ENCODE results near the gene ZNF420. TPM values are rescaled to one million over a fixed set of nuclear protein-coding genes. Genes with fewer than 3 reads are reported as not detected.
"Not testable (repeated sequence)": the region's sequence is repeated elsewhere in the genome, so short reads cannot be mapped to it uniquely, and the experiment has no call there.

ZNF420 gene
- total RNA-seq, 2 experiments from 2014 or later: 11.3 to 13.2 TPM

DNA sequence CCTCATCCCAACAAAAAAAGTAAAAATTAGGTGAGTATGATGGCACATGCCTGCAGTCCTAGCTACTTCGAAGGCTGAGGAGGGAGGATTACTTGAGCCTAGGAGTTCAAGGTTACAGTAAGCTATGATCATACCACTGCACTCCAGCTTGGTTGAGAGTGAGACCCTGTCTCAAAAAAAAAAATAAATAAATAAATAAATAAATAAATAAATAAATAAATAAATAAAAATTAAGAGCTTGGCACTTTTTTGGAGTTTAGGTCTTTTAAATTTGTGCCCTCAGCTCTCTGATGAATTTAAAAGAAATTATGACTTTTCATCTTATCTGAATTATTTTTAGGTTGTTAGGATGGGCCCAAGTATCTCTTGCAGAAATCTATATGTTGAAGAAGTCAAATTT is 8.9 kb downstream of the ZNF420 start:
- DNase-seq: no peak
- Mint-ChIP-seq H3K27ac (no peak overlapping the region), H3K9me3 (peaks cover 48% of the 10 kb centered on the region), H3K27me3 (no peaks in the 10 kb centered on the region), H3K4me3 (no peak overlapping the region), H3K36me3 (ENCODE audit: low read depth) (peaks cover 62% of the 10 kb centered on the region), H3K4me1 (no peaks in the 10 kb centered on the region)
- ChIA-PET POLR2A (no interaction called here), CTCF (no interaction called here)

DNA sequence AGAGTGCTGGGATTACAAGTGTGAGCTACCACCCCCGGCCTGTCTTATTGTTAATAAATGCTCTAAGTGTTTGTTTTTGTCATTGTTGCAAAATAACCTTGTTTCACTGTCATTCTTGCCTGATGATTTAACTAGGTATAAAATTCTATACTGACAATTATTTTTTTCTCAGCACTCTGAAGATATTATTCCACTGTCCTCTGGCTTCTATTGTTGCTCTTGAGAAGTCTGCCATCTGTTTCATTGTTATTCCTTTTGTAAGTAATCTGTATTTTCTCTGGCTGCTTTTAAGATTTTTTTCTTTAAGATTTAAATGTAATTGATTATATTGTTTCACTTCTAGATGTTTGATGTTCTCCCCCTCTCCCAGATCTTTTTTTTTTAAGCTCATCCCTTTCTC is 17.6 kb downstream of the ZNF420 start:
- H3K27ac Mint-ChIP-seq: no peak overlapping the region
- H3K4me3 Mint-ChIP-seq: no peak overlapping the region
- no peaks in the 10 kb centered on the region for H3K27me3 Mint-ChIP-seq
- no peak for DNase-seq
- peaks cover 52% of the 10 kb centered on the region for H3K9me3 Mint-ChIP-seq
- ChIA-PET POLR2A (no interaction called here), CTCF (no interaction called here)
- H3K4me1 Mint-ChIP-seq: no peaks in the 10 kb centered on the region
- peaks cover 71% of the 10 kb centered on the region for H3K36me3 Mint-ChIP-seq (ENCODE audit: low read depth)

DNA sequence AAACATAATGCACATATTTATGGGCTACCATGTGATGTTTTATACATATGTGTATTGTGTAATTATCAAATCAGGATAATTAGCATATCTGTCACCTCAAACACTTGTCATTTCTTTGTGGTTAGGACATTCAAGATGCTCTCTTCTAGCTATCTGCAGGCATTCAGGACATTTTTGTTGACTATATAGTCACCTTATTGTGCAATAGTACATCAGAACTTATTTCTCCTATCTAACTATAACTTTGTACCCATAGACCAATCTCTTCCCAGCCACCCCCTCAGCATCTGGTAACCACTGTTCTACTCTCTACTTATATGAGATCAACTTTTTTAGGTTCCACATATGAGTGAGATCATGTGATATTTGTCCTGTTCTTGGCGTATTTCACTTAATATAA is 20.3 kb downstream of the ZNF420 start:
- DNase-seq: no peak
- no peak overlapping the region for H3K4me3 Mint-ChIP-seq
- ChIA-PET CTCF (no interaction called here), POLR2A (no interaction called here)
- H3K9me3 Mint-ChIP-seq: peaks cover 53% of the 10 kb centered on the region
- H3K27me3 Mint-ChIP-seq: no peaks in the 10 kb centered on the region
- no peaks in the 10 kb centered on the region for H3K4me1 Mint-ChIP-seq
- no peak overlapping the region for H3K27ac Mint-ChIP-seq
- H3K36me3 Mint-ChIP-seq (ENCODE audit: low read depth): peaks cover 71% of the 10 kb centered on the region

DNA sequence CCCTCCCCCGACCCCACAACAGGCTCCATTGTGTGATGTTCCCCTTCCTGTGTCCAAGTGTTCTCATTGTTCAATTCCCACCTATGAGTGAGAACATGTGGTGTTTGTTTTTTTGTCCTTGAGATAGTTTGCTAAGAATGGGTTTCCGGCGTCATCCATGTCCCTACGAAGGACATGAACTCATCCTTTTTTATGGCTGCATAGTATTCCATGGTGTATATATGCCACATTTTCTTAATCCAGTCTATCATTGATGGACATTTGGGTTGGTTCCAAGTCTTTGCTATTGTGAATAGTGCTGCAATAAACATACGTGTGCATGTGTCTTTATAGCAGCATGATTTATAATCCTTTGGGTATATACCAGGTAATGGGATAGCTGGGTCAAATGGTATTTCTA is 25.9 kb downstream of the ZNF420 start:
- CTCF ChIA-PET, H3K27me3 Mint-ChIP-seq, H3K4me3 Mint-ChIP-seq, H3K27ac Mint-ChIP-seq, DNase-seq, POLR2A ChIA-PET, H3K4me1 Mint-ChIP-seq: not testable (repeated sequence)
- H3K36me3 Mint-ChIP-seq (ENCODE audit: low read depth): peaks cover 88% of the 10 kb centered on the region
- peaks cover 60% of the 10 kb centered on the region for H3K9me3 Mint-ChIP-seq

DNA sequence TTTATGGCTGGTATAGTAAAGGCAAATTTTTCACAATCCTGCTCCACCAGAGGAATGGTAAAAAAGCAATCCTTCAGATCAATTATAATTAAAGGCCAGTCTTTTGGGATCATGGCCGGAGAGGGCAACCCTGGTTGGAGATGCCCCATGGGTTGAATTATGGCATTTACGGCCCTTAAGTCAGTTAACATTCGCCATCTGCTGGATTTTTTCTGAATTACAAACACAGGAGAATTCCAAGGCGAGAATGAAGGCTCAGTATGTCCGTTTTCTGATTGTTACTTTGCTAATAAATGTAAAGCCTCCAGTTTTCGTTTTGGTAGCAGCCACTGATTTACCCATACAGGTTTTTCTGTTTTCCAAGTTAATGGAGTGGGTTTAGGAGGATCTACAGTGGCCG is 33.5 kb downstream of the ZNF420 start:
- H3K27ac Mint-ChIP-seq, CTCF ChIA-PET, H3K27me3 Mint-ChIP-seq, DNase-seq, H3K4me1 Mint-ChIP-seq, H3K4me3 Mint-ChIP-seq, POLR2A ChIA-PET: not testable (repeated sequence)
- Mint-ChIP-seq H3K36me3 (ENCODE audit: low read depth) (peaks cover 90% of the 10 kb centered on the region), H3K9me3 (peaks cover 82% of the 10 kb centered on the region)

DNA sequence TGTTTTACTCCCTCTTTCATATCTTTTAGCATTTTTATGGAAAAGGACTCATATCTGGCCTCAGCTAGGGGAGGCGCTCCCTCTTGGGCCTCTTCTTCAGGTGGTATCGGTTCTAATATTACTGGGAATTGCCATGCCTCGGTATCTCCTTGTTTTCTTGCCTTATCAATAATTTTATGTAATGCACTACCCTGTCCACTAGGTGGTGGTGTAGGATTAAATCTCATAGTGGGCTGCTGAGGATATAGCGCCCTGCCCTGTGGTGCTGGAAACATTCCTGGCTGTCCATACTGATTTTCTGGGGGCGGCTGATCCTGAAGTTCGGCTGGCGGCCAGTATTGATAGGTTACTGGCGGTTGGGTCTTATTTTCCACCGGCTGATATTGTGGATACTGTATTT is 35.8 kb downstream of the ZNF420 start:
- no peak overlapping the region for H3K4me3 Mint-ChIP-seq
- peaks cover 74% of the 10 kb centered on the region for H3K9me3 Mint-ChIP-seq
- POLR2A ChIA-PET: no interaction called here

DNA sequence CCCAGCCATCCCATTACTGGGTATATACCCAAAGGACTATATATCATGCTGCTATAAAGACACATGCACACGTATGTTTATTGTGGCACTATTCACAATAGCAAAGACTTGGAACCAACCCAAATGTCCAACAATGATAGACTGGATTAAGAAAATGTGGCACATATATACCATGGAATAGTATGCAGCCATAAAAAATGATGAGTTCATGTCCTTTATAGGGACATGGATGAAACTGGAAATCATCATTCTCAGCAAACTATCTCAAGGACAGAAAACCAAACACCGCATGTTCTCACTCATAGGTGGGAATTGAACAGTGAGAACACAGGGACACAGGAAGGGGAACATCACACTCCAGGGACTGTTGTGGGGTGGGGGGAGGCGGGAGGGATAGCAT is 43.9 kb downstream of the ZNF420 start:
- H3K4me1 Mint-ChIP-seq, H3K4me3 Mint-ChIP-seq, CTCF ChIA-PET, DNase-seq, H3K27me3 Mint-ChIP-seq, POLR2A ChIA-PET, H3K27ac Mint-ChIP-seq: not testable (repeated sequence)
- Mint-ChIP-seq H3K9me3 (peaks cover 49% of the 10 kb centered on the region), H3K36me3 (ENCODE audit: low read depth) (peaks cover 39% of the 10 kb centered on the region)

More for the DNA sequence above, 35.8 kb downstream of the ZNF420 start:
- H3K27ac Mint-ChIP-seq: no peak overlapping the region
- no peaks in the 10 kb centered on the region for H3K4me1 Mint-ChIP-seq
- H3K27me3 Mint-ChIP-seq: no peaks in the 10 kb centered on the region
- peaks cover 72% of the 10 kb centered on the region for H3K36me3 Mint-ChIP-seq (ENCODE audit: low read depth)
- CTCF ChIA-PET: no interaction called here
- DNase-seq: no peak

DNA sequence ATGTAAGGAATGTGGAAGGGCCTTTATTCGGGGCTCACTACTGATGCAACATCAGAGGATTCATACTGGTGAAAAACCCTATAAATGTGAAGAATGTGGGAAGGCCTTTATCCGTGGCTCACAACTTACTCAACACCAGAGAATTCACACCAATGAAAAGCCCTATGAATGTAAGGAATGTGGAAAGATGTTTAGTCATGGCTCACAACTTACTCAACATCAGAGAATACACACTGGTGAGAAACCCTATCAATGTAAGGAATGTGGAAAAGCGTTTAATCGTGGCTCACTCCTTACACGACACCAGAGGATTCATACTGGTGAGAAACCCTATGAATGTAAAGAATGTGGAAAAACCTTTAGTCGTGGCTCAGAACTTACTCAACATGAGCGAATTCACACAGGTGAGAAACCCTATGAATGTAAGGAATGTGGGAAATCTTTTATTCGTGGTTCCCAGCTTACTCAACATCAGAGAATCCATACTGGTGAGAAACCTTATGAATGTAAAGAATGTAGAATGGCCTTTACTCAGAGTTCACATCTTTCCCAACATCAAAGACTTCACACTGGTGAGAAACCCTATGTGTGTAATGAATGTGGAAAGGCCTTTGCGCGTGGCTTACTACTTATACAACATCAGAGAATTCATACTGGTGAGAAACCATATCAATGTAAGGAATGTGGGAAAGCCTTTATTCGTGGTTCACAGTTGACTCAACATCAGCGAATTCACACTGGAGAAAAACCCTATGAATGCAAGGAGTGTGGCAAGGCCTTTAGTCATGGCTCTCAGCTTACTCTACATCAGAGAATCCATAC is 50.0 kb downstream of the ZNF420 start:
- POLR2A ChIA-PET: no interaction called here
- no peak overlapping the region for H3K27ac Mint-ChIP-seq
- peaks cover 77% of the 10 kb centered on the region for H3K9me3 Mint-ChIP-seq
- DNase-seq: no peak
- CTCF ChIA-PET: no interaction called here
- H3K36me3 Mint-ChIP-seq (ENCODE audit: low read depth): peaks cover 56% of the 10 kb centered on the region
- no peaks in the 10 kb centered on the region for H3K4me1 Mint-ChIP-seq
- no peak overlapping the region for H3K4me3 Mint-ChIP-seq
- H3K27me3 Mint-ChIP-seq: no peaks in the 10 kb centered on the region

DNA sequence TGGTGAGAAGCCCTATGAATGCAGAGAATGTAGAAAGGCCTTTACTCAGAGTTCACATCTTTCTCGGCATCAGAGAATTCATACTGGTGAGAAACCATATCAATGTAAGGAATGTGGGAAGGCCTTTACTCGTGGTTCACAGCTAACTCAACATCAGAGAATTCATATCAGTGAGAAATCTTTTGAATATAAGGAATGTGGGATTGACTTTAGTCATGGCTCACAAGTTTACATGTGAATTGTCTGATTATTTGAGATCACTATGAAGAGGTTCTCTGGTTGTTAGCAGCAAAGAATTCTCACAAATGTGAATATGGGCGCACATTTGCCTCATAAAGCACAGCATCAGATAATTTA is 50.6 kb downstream of the ZNF420 start:
- H3K4me3 Mint-ChIP-seq: no peak overlapping the region
- peaks cover 80% of the 10 kb centered on the region for H3K9me3 Mint-ChIP-seq
- no peak for DNase-seq
- CTCF ChIA-PET: interaction anchor here (1.2 kb wide), 1 partner anchor 14 kb away, joined by 3 read pairs; no protein-coding TSS in a partner anchor
- no peak overlapping the region for H3K27ac Mint-ChIP-seq
- POLR2A ChIA-PET: no interaction called here
- H3K27me3 Mint-ChIP-seq: no peaks in the 10 kb centered on the region
- H3K36me3 Mint-ChIP-seq (ENCODE audit: low read depth): peaks cover 58% of the 10 kb centered on the region
- H3K4me1 Mint-ChIP-seq: no peaks in the 10 kb centered on the region

DNA sequence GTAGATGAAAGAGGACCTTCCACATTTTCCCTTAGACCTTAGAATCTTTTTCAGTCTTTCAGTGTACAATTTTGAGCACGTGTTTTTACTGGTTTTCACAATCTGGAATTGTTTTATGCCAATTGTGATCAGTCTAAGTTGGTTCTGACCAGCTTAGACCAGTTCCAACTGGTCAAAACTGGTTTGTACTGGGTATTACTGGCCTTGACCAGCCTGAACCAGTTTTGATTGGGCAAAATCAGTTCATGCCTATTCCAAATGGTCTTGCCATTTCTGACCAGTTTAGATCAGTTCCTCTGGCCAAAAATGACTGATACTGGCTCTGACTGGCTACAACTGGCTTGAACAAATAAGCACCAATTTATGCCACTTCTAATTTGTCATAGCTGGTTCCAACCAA is 57.9 kb downstream of the ZNF420 start:
- Mint-ChIP-seq H3K27ac (no peak overlapping the region), H3K9me3 (peaks cover 57% of the 10 kb centered on the region), H3K27me3 (no peaks in the 10 kb centered on the region), H3K4me1 (no peaks in the 10 kb centered on the region), H3K36me3 (ENCODE audit: low read depth) (peaks cover 16% of the 10 kb centered on the region), H3K4me3 (no peak overlapping the region)
- DNase-seq: no peak
- ChIA-PET CTCF (no interaction called here), POLR2A (no interaction called here)

DNA sequence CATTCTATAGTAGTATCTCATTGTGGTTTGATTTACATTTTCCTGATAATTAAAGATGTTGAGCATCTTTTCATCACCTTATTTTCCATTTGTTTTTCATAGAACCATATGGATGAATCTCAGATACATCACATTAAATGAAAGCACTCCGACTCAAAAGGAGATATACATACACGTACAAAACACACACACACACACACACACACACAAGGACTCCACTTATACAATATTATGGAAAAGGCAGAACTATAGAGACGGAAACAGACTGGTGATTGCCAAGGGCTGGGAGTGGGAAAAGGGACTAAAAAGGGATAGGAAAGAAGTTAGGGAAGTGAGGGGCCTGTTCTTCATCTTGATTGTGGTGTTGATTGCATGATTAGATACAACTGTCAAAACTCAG is 70.0 kb downstream of the ZNF420 start:
- ChIA-PET POLR2A (no interaction called here), CTCF (no interaction called here)
- H3K9me3 Mint-ChIP-seq: peaks cover 72% of the 10 kb centered on the region
- H3K4me1 Mint-ChIP-seq: no peaks in the 10 kb centered on the region
- no peaks in the 10 kb centered on the region for H3K27me3 Mint-ChIP-seq
- H3K4me3 Mint-ChIP-seq: no peak overlapping the region
- peaks cover 26% of the 10 kb centered on the region for H3K36me3 Mint-ChIP-seq (ENCODE audit: low read depth)
- no peak overlapping the region for H3K27ac Mint-ChIP-seq
- DNase-seq: no peak

DNA sequence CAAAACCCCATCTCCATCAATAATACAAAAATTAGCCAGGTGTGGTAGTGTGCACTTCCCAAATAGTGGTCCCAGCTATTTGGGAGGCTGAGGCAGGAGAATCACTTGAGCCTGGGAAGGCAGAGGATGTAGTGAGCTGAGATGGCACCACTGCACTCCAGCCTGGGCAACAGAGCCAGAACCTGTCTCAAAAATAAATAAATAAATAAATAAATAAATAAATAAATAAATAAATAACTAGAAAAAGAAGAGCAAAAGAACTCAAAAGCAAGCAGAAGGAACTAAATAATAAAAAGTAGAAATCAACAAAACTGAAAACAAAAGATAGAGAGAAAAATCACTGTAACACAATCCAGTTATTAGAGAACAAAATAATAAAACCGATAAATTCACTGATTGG is 81.9 kb downstream of the ZNF420 start:
- ChIA-PET CTCF (no interaction called here), POLR2A (no interaction called here)
- H3K4me3 Mint-ChIP-seq: no peak overlapping the region
- no peaks in the 10 kb centered on the region for H3K4me1 Mint-ChIP-seq
- no peak overlapping the region for H3K27ac Mint-ChIP-seq
- H3K36me3 Mint-ChIP-seq (ENCODE audit: low read depth): peaks cover 57% of the 10 kb centered on the region
- peaks cover 51% of the 10 kb centered on the region for H3K9me3 Mint-ChIP-seq
- no peaks in the 10 kb centered on the region for H3K27me3 Mint-ChIP-seq
- DNase-seq: no peak

DNA sequence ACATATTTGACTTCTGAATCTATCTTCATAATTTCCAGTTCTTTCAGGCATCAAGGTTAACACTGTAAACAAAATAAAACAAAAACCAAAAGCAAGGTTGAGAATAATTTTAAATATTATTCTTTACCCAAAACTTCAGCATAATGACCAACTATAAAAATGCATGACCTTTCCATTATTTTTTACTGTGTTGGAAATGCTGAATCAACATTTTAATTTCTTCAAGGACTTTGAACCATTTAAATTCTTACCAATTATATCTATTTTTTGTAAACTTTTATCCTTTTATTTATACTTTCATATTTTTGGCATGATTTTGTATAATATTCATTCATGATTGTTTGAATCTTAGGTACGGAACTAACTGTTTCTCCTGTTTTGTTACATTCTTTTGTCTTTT is 87.4 kb downstream of the ZNF420 start:
- ChIA-PET POLR2A (no interaction called here), CTCF (no interaction called here)

More for the DNA sequence above, 87.4 kb downstream of the ZNF420 start:
- Mint-ChIP-seq H3K27me3 (no peaks in the 10 kb centered on the region), H3K27ac (no peak overlapping the region), H3K4me3 (no peak overlapping the region), H3K4me1 (no peaks in the 10 kb centered on the region), H3K36me3 (ENCODE audit: low read depth) (peaks cover 65% of the 10 kb centered on the region), H3K9me3 (peaks cover 52% of the 10 kb centered on the region)
- no peak for DNase-seq

Data from activated CD4-positive, alpha-beta memory T cell treated with anti-CD3 and anti-CD28 coated beads, Interleukin-2, amount 10 ng/mL, durations not matched to agents 7 days and 5 days (primary cell).